ENCODE measurements around the gene HHAT.
"Not testable (repeated sequence)": the region's sequence is repeated elsewhere in the genome, so short reads cannot be mapped to it uniquely, and the experiment has no call there.

Gene HHAT

DNA sequence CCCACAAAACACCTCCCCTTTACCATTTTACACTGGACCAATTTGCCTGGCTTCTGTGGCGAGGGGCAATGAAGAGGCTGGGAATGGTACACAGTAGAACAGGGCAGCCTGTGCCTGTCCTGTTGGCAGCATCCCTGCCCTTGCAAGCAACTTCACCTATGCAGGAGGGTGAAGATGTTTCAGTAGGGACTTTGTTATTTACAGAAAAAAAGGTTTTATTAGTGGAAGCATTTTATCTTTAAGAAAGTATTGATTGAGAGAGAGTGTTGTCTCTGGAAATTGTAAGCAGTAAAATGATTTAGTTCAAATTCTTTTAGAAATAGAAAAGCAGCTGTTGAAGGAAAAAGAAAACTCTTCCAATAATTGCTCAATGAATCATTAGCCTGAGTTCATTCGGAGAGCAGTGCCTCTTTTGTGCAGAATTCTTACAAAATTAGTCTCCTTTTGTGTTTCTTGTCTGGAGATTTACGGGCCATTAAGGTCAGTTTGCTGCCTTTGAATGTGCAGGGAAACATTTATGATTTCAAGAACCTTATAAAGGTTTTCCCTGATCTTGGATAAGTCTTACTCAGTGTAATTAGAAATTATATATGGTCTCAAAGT, 49.1 kb downstream of the HHAT start:
- H3K4me1 Mint-ChIP-seq (ENCODE audit: low read depth), result peaks cover 33% of the 10 kb centered on the region
- H3K9me3 Mint-ChIP-seq, result no peaks in the 10 kb centered on the region
- no peak overlapping the region for H3K4me3 Mint-ChIP-seq
- H3K27ac Mint-ChIP-seq, result no peak overlapping the region
- no peaks in the 10 kb centered on the region for H3K27me3 Mint-ChIP-seq
- no peaks in the 10 kb centered on the region for H3K36me3 Mint-ChIP-seq (ENCODE audit: low read depth)

DNA sequence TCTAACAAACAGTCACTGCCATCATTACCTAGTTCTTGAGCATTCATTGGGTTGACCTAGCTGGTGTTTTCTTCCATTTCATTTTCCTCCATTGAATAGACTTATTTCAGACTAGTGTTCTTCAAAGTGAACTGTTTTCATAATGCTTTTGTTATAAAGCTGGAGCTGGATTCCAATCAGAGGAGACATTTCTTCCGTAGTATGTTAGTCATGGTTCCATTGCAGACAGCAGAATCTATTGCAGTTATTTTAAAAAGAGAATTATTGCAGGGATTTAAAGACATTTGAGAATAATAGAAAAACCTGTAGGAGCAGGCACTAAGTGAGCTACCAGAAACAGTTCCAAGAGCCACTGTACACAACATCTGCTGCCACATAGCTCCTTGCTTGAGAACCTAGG, 50.0 kb downstream of the HHAT start:
- Mint-ChIP-seq H3K27me3 (no peaks in the 10 kb centered on the region), H3K9me3 (no peaks in the 10 kb centered on the region), H3K4me1 (ENCODE audit: low read depth) (peaks cover 24% of the 10 kb centered on the region), H3K4me3 (no peak overlapping the region), H3K27ac (no peak overlapping the region), H3K36me3 (ENCODE audit: low read depth) (no peaks in the 10 kb centered on the region)

- Mint-ChIP-seq H3K27ac (no peak overlapping the region), H3K27me3 (no peaks in the 10 kb centered on the region), H3K9me3 (no peaks in the 10 kb centered on the region), H3K4me3 (no peak overlapping the region), H3K36me3 (ENCODE audit: low read depth) (no peaks in the 10 kb centered on the region), H3K4me1 (ENCODE audit: low read depth) (peaks cover 5% of the 10 kb centered on the region)
Measured at GRCh38 chr1:210381934-210382333, 53.2 kb downstream of the HHAT start.

DNA sequence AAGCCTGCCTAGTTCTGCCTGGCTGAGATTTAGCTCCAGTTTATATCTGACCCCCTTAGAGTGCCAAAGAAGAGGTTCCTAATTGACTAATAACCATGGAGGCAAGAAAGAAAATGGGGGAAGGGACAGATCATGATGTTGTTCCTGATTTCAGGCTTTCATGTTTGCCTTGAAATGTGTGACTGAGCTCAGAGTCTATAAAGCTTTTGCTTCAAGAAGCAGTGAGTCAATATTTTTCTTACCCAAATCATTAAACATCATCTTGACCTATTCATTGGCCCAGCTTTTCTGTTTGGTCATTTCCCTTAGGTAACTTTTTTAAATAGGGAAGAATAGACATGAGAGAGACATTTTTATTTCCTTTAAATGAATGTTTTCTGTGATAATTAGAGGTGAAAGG, 55.9 kb downstream of the HHAT start:
- Mint-ChIP-seq H3K36me3 (ENCODE audit: low read depth) (no peaks in the 10 kb centered on the region), H3K9me3 (no peaks in the 10 kb centered on the region), H3K4me3 (no peak overlapping the region), H3K4me1 (ENCODE audit: low read depth) (no peaks in the 10 kb centered on the region), H3K27ac (no peak overlapping the region), H3K27me3 (no peaks in the 10 kb centered on the region)

GRCh38 chr1:210385228-210385627, 56.5 kb downstream of the HHAT start:
- Mint-ChIP-seq H3K4me3 (no peak overlapping the region), H3K9me3 (no peaks in the 10 kb centered on the region), H3K4me1 (ENCODE audit: low read depth) (no peaks in the 10 kb centered on the region), H3K27ac (no peak overlapping the region), H3K36me3 (ENCODE audit: low read depth) (no peaks in the 10 kb centered on the region), H3K27me3 (no peaks in the 10 kb centered on the region)

- peaks cover 43% of the 10 kb centered on the region for H3K4me1 Mint-ChIP-seq (ENCODE audit: low read depth)
- H3K27ac Mint-ChIP-seq, result no peak overlapping the region
- H3K36me3 Mint-ChIP-seq (ENCODE audit: low read depth), result no peaks in the 10 kb centered on the region
- peaks cover 16% of the 10 kb centered on the region for H3K27me3 Mint-ChIP-seq
- H3K4me3 Mint-ChIP-seq, result no peak overlapping the region
- no peaks in the 10 kb centered on the region for H3K9me3 Mint-ChIP-seq
Measured at GRCh38 chr1:210394281-210394821, 65.6 kb downstream of the HHAT start.

GRCh38 chr1:210396541-210396940, 67.8 kb downstream of the HHAT start:
- Mint-ChIP-seq H3K9me3 (no peaks in the 10 kb centered on the region), H3K27me3 (peaks cover 16% of the 10 kb centered on the region), H3K27ac (no peak overlapping the region), H3K36me3 (ENCODE audit: low read depth) (no peaks in the 10 kb centered on the region), H3K4me3 (no peak overlapping the region), H3K4me1 (ENCODE audit: low read depth) (peaks cover 58% of the 10 kb centered on the region)

DNA sequence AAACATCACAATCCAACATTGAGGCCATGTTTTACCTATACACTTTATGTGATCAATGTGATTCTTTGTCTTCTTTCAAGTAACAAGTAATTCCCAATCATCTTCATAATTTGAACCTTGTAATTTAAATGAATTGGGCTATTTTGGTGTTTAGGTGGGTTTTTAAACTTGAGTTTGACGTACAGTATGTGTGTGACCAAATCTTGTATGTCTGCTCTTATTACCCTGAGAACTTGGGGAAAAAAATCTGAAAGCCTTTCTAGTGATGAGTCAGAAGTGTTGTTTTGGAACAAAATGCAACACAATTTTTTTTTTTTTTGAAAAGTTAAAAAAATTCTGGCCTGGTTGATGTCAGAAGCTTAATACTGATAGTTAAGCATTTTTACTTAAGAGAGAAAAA, 68.5 kb downstream of the HHAT start:
- Mint-ChIP-seq H3K27ac (no peak overlapping the region), H3K27me3 (peaks cover 16% of the 10 kb centered on the region), H3K9me3 (no peaks in the 10 kb centered on the region), H3K36me3 (ENCODE audit: low read depth) (no peaks in the 10 kb centered on the region), H3K4me3 (no peak overlapping the region), H3K4me1 (ENCODE audit: low read depth) (peaks cover 58% of the 10 kb centered on the region)

GRCh38 chr1:210397681-210398080, 69.0 kb downstream of the HHAT start:
- H3K9me3 Mint-ChIP-seq, result no peaks in the 10 kb centered on the region
- peaks cover 58% of the 10 kb centered on the region for H3K4me1 Mint-ChIP-seq (ENCODE audit: low read depth)
- no peak overlapping the region for H3K4me3 Mint-ChIP-seq
- H3K27ac Mint-ChIP-seq, result no peak overlapping the region
- H3K27me3 Mint-ChIP-seq, result peaks cover 11% of the 10 kb centered on the region
- no peaks in the 10 kb centered on the region for H3K36me3 Mint-ChIP-seq (ENCODE audit: low read depth)

DNA sequence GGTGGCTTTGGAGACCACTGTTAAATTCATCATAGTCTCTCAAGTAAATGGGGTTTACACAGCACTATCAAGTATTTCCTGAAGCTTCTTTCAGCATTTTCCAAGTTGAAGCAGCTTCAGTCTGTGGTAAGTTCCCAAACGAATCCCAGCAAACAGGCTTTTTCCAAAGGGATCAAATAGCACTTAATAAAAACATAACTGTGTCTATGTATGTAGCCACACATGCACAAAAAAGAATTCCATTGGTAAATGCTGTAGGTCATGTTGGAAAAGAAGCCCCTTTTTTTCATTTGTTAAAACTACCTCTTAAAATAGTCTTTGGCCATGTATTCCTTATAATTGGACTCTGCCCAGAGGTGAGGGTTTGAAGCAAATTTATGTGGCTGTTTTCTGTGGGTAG, 69.8 kb downstream of the HHAT start:
- Mint-ChIP-seq H3K27me3 (peaks cover 10% of the 10 kb centered on the region), H3K27ac (peak overlapping the region; percentile 33), H3K4me1 (ENCODE audit: low read depth) (peaks cover 58% of the 10 kb centered on the region), H3K9me3 (no peaks in the 10 kb centered on the region), H3K36me3 (ENCODE audit: low read depth) (no peaks in the 10 kb centered on the region), H3K4me3 (peak overlapping the region; percentile 9)

- Mint-ChIP-seq H3K4me1 (ENCODE audit: low read depth) (peaks cover 45% of the 10 kb centered on the region), H3K4me3 (peak overlapping the region; percentile 51), H3K27ac (peak overlapping the region; percentile 93), H3K27me3 (peaks cover 7% of the 10 kb centered on the region), H3K36me3 (ENCODE audit: low read depth) (no peaks in the 10 kb centered on the region), H3K9me3 (no peaks in the 10 kb centered on the region)
Measured at GRCh38 chr1:210400043-210400840, 71.5 kb downstream of the HHAT start.

GRCh38 chr1:210402560-210402959, 73.9 kb downstream of the HHAT start:
- Mint-ChIP-seq H3K9me3 (no peaks in the 10 kb centered on the region), H3K4me1 (ENCODE audit: low read depth) (peaks cover 34% of the 10 kb centered on the region), H3K4me3 (no peak overlapping the region), H3K27ac (no peak overlapping the region), H3K27me3 (no peaks in the 10 kb centered on the region), H3K36me3 (ENCODE audit: low read depth) (no peaks in the 10 kb centered on the region)

DNA sequence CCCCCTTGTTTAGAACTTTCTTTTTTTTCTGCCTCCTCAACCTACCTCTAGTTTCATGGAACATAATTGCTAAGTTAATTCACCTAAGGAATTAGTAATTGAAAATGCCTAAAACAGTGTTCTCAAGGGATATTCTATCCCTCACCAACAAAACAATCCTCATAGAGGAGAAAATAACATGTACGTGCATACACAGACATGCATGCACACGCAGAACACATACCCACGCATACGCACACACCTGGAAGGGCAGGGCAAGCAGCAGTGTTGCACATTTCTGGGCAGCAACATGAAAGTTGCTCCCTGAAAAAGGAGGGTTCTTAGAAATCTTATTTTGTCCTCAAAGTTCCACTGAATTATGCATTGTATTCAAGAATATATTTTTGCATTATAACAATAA, 76.6 kb downstream of the HHAT start:
- peaks cover 6% of the 10 kb centered on the region for H3K4me1 Mint-ChIP-seq (ENCODE audit: low read depth)
- no peaks in the 10 kb centered on the region for H3K36me3 Mint-ChIP-seq (ENCODE audit: low read depth)
- H3K27me3 Mint-ChIP-seq, result no peaks in the 10 kb centered on the region
- H3K9me3 Mint-ChIP-seq, result no peaks in the 10 kb centered on the region
- no peak overlapping the region for H3K27ac Mint-ChIP-seq
- H3K4me3 Mint-ChIP-seq, result no peak overlapping the region

DNA sequence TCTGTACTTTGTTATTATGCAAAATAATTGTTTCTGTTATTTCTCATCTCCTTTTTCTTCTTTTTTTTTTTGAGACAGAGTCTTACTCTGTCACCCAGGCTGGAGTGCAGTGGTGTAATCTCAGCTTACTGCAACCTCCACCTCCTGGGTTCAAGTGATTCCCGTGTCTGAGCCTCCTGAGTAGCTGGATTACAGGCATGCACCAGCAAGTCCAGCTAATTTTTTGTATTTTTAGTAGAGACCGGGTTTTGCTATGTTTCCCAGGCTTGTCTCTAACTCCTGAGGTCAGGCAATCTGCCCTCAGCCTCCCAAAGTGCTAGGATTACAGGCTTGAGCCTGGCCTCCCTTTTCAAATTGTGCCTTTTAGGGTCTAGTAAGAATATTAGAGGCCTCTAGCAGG, 77.6 kb downstream of the HHAT start:
- H3K27me3 Mint-ChIP-seq; H3K4me3 Mint-ChIP-seq; H3K9me3 Mint-ChIP-seq; H3K27ac Mint-ChIP-seq; H3K4me1 Mint-ChIP-seq (ENCODE audit: low read depth); H3K36me3 Mint-ChIP-seq (ENCODE audit: low read depth): not testable (repeated sequence)

GRCh38 chr1:210407207-210407886, 78.6 kb downstream of the HHAT start:
- Mint-ChIP-seq H3K36me3 (ENCODE audit: low read depth) (no peaks in the 10 kb centered on the region), H3K27me3 (no peaks in the 10 kb centered on the region), H3K9me3 (no peaks in the 10 kb centered on the region), H3K4me3 (no peak overlapping the region), H3K4me1 (ENCODE audit: low read depth) (no peaks in the 10 kb centered on the region), H3K27ac (no peak overlapping the region)
